HepG2 (cell line): ENCODE data around the gene GDPGP1. TPM values are rescaled to one million over a fixed set of nuclear protein-coding genes. Genes with fewer than 3 reads are reported as not detected.
A peak's percentile ranks its signal among the peaks of the same experiment; 100 is the strongest.

Source experiments
- BCLAF1 ChIP-seq: fragments of 450-650 bp; IDR thresholded peaks from 2 replicates; pipeline ENCODE4 v1.6.1; 2017; ENCODE audit warnings: mild to moderate bottlenecking
- BORCS8-MEF2B ChIP-seq: sonication (generic); formaldehyde crosslinking; IDR thresholded peaks from 2 replicates; pipeline ENCODE4 v1.8.0; 2022; ENCODE audit warnings: mild to moderate bottlenecking, missing genetic modification reagents
- DPF2 ChIP-seq: sonication (generic); formaldehyde crosslinking; IDR thresholded peaks from 2 replicates; pipeline ENCODE4 v1.4.0; 2020; ENCODE audit warnings: mild to moderate bottlenecking, low read depth, missing genetic modification reagents, borderline replicate concordance
- FOSL1 ChIP-seq: sonication (generic); formaldehyde crosslinking; IDR thresholded peaks from 2 replicates; pipeline ENCODE4 v1.9.0; 2021; ENCODE audit warnings: missing genetic modification reagents, borderline replicate concordance
- GTF2F1 ChIP-seq: fragments of 150-350 bp; IDR thresholded peaks from 2 replicates; pipeline ENCODE4 v1.6.1; 2014; ENCODE audit warnings: low read length
- KLF12 ChIP-seq: sonication (generic); formaldehyde crosslinking; IDR thresholded peaks from 2 replicates; pipeline ENCODE4 v1.4.0; 2020; ENCODE audit warnings: missing genetic modification reagents, borderline replicate concordance
- NCOA2 ChIP-seq: sonication (generic); formaldehyde crosslinking; IDR thresholded peaks from 2 replicates; pipeline ENCODE4 v1.8.0; 2022; ENCODE audit warnings: inconsistent platforms
- SMYD3 ChIP-seq: sonication (generic); formaldehyde crosslinking; IDR thresholded peaks from 2 replicates; pipeline ENCODE4 v1.8.1; 2023; ENCODE audit warnings: mild to moderate bottlenecking, missing genetic modification reagents
- SNRNP70 ChIP-seq: fragments of 200-400 bp; formaldehyde crosslinking; IDR thresholded peaks from 2 replicates; pipeline ENCODE4 v1.6.1; 2017; ENCODE audit warnings: mild to moderate bottlenecking, low read depth, low read length, moderate library complexity
- SRSF9 ChIP-seq: fragments of 200-400 bp; formaldehyde crosslinking; IDR thresholded peaks from 2 replicates; pipeline ENCODE4 v1.6.1; 2018; ENCODE audit warnings: borderline replicate concordance, mild to moderate bottlenecking, low read depth, low read length; ENCODE audit not compliant: insufficient read depth, poor library complexity, severe bottlenecking
- TP53 ChIP-seq: sonication (generic); formaldehyde crosslinking; conservative IDR thresholded peaks from 2 replicates; pipeline ENCODE4 v1.4.0; 2020; ENCODE audit warnings: missing genetic modification reagents
- ZNF598 ChIP-seq: sonication (generic); formaldehyde crosslinking; IDR thresholded peaks from 2 replicates; pipeline ENCODE4 v1.5.1; 2020; ENCODE audit warnings: mild to moderate bottlenecking, missing genetic modification reagents, borderline replicate concordance
- ZNF772 ChIP-seq: sonication (generic); formaldehyde crosslinking; IDR thresholded peaks from 2 replicates; pipeline ENCODE4 v1.5.0; 2020; ENCODE audit warnings: mild to moderate bottlenecking, missing genetic modification reagents
- ZNF816 ChIP-seq: sonication (generic); formaldehyde crosslinking; IDR thresholded peaks from 2 replicates; pipeline ENCODE4 v1.8.0; 2022; ENCODE audit warnings: missing genetic modification reagents, mild to moderate bottlenecking, borderline replicate concordance
- ZSCAN20 ChIP-seq: sonication (generic); formaldehyde crosslinking; IDR thresholded peaks from 2 replicates; pipeline ENCODE4 v1.4.0; 2020; ENCODE audit warnings: missing genetic modification reagents, mild to moderate bottlenecking, borderline replicate concordance
- polyA plus RNA-seq, 8 experiments: library from polyadenylated mRNA; depleted of rRNA in 3 of 8; stranded (reverse) in 7 of 8; unstranded in 1 of 8; fragments of >200 nt; fragmentation: Illumina TruSeq in 4 of 8; extraction: Trizol in 4 of 8; gene quantifications; 2 replicates each; pipeline versions ENCODE4 v1.2.1 to v1.2.3, GENCODE V29; 2011 to 2016; ENCODE audit warnings: low read depth in 4 of 8, missing spikeins in 1 of 8, mixed read lengths in 1 of 8; ENCODE audit not compliant: insufficient read depth in 1 of 8
- total RNA-seq, 5 experiments: library from RNA; depleted of rRNA; stranded (reverse); fragments of >200 nt; fragmentation: Illumina TruSeq; extraction: Trizol; gene quantifications; 2 replicates each; pipeline ENCODE4 v1.2.3, GENCODE V29; 2016; ENCODE audit warnings: low read depth in 1 of 5
- TF ChIP-seq, protein P1 (sequence below): sonication (generic); formaldehyde crosslinking; IDR thresholded peaks from 2 replicates; pipeline ENCODE4 v1.4.0; 2020; ENCODE audit warnings: mild to moderate bottlenecking, missing genetic modification reagents
- TF ChIP-seq, protein P2 (sequence below): IDR thresholded peaks from 2 replicates; pipeline ENCODE4 v1.6.1; 2016; ENCODE audit warnings: control low read depth
- TF ChIP-seq, protein P3 (sequence below): sonication (generic); formaldehyde crosslinking; IDR thresholded peaks from 2 replicates; pipeline ENCODE4 v1.4.0; 2020; ENCODE audit warnings: missing genetic modification reagents

Gene GDPGP1
- total and polyA plus RNA-seq, 2 of the 13 experiments (the other 11 are each of a cell fraction or from before 2014, with no cell fraction given): 1.5 to 4.3 TPM

GRCh38 chr15:90265271-90266060 lies 31.5 kb downstream of the GDPGP1 start, which contains the start of gene NGRN (continued):
- TF ChIP-seq, protein P1, sequence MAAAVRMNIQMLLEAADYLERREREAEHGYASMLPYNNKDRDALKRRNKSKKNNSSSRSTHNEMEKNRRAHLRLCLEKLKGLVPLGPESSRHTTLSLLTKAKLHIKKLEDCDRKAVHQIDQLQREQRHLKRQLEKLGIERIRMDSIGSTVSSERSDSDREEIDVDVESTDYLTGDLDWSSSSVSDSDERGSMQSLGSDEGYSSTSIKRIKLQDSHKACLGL (CRISPR knock-in tag): peak; percentile 87
- TF ChIP-seq NCOA2 (CRISPR knock-in tag) (peak; percentile 46; the same call in 1 of the 2 replicates), FOSL1 (CRISPR knock-in tag) (no peak), ZSCAN20 (no peak), DPF2 (CRISPR knock-in tag) (no peak), KLF12 (CRISPR knock-in tag) (peak; percentile 81), ZNF772 (CRISPR knock-in tag) (peak; percentile 56; the same call in 1 of the 2 replicates), SMYD3 (CRISPR knock-in tag) (peak; percentile 64), ZNF598 (CRISPR knock-in tag) (peak; percentile 93; the same call in 1 of the 2 replicates), GTF2F1 (no peak), BORCS8-MEF2B (CRISPR knock-in tag) (peak; percentile 95), ZNF816 (CRISPR knock-in tag) (no peak), SNRNP70 (no peak), BCLAF1 (no peak), SRSF9 (no peak), TP53 (CRISPR knock-in tag) (no peak)
- TF ChIP-seq, protein P2, sequence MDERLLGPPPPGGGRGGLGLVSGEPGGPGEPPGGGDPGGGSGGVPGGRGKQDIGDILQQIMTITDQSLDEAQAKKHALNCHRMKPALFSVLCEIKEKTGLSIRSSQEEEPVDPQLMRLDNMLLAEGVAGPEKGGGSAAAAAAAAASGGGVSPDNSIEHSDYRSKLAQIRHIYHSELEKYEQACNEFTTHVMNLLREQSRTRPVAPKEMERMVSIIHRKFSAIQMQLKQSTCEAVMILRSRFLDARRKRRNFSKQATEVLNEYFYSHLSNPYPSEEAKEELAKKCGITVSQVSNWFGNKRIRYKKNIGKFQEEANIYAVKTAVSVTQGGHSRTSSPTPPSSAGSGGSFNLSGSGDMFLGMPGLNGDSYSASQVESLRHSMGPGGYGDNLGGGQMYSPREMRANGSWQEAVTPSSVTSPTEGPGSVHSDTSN (CRISPR knock-in tag): no peak
- TF ChIP-seq, protein P3, sequence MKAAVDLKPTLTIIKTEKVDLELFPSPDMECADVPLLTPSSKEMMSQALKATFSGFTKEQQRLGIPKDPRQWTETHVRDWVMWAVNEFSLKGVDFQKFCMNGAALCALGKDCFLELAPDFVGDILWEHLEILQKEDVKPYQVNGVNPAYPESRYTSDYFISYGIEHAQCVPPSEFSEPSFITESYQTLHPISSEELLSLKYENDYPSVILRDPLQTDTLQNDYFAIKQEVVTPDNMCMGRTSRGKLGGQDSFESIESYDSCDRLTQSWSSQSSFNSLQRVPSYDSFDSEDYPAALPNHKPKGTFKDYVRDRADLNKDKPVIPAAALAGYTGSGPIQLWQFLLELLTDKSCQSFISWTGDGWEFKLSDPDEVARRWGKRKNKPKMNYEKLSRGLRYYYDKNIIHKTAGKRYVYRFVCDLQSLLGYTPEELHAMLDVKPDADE (CRISPR knock-in tag): peak; percentile 35; the same call in 1 of the 2 replicates
